ENCODE data around the gene CLMP. TPM values are rescaled to one million over a fixed set of nuclear protein-coding genes. Genes with fewer than 3 reads are reported as not detected.

Gene CLMP
- total and polyA plus RNA-seq, 9 of the 15 experiments (the other 6 are each of a cell fraction or from before 2014, with no cell fraction given) = 0.02 to 0.15 (median 0.03) TPM; not detected in 6

GRCh38 chr11:123137431-123138224, 57.4 kb downstream of the CLMP start:
- H3K9ac ChIP-seq (ENCODE audit: insufficient read depth in 1 of 2, low read depth in 2 of 2, low read length in 2 of 2) = no peak overlapping the region
- no peak overlapping the region for H3K4me3 ChIP-seq
- ChIA-PET CTCF (ENCODE audit: low intra/inter-chr PET ratio) (no interaction called here), POLR2A (no interaction called here)
- H2AFZ ChIP-seq (ENCODE audit: low read depth, low read length) = 0 out of 2 replicates have a peak overlapping the region, but pooled peaks have one; percentile 14
- no peaks in the 10 kb centered on the region for H4K20me1 ChIP-seq (replicated peaks; ENCODE audit: control insufficient read depth, insufficient read depth, low read length)
- no peak overlapping the region for H3K27ac ChIP-seq (ENCODE audit: extremely low read depth, low read depth, low read length)
- DNase-seq (ENCODE audit: extremely low read depth in 1 of 4, low spot score in 3 of 4) (no peak), ATAC-seq (peak; percentile 49; the same call in 2 of the 3 replicates), FAIRE-seq (no peak)
- H3K79me2 ChIP-seq (ENCODE audit: control insufficient read depth, insufficient read depth, low read length) = no peaks in the 10 kb centered on the region
- no peak overlapping the region for H3K4me2 ChIP-seq (ENCODE audit: insufficient read depth, low read length)
- TF ChIP-seq SIRT6 (IDR thresholded peaks at IDR 0.05; ENCODE audit: low read depth, low read length) = no peak
- no peak for TF ChIP-seq CREBBP (IDR thresholded peaks at IDR 0.05; ENCODE audit: low read depth, low read length)
- no peak for TF ChIP-seq BCOR (IDR thresholded peaks at IDR 0.05)
- TF ChIP-seq BHLHE40 (IDR thresholded peaks at IDR 0.05; ENCODE audit: low read length) = no peak
- no peak for TF ChIP-seq ATF3 (IDR thresholded peaks at IDR 0.05)
- no peak for TF ChIP-seq ATF3 (CRISPR knock-in tag; conservative IDR thresholded peaks at IDR 0.05)
- no peak for TF ChIP-seq HINFP (tag; conservative IDR thresholded peaks at IDR 0.05; ENCODE audit: low read depth)
- H3K4me1 ChIP-seq (replicated peaks in 1 of 2; ENCODE audit: control insufficient read depth in 2 of 2, insufficient read depth in 2 of 2, low read length in 2 of 2) = 0 out of 5 replicates have a peak, but pooled peaks cover 0 to 2% of the 10 kb centered on the region in 2 experiments
- H3K27me3 ChIP-seq (ENCODE audit: control insufficient read depth in 2 of 2, insufficient read depth in 2 of 2, low read length in 2 of 2) = peaks cover 15 to 23% of the 10 kb centered on the region in 2 experiments; a peak in 3 of 5 replicates
- no peaks in the 10 kb centered on the region for H3K9me1 ChIP-seq (ENCODE audit: control insufficient read depth, insufficient read depth, low read length)
- no peaks in the 10 kb centered on the region for H3K36me3 ChIP-seq (ENCODE audit: control insufficient read depth, insufficient read depth, low read length)
- WGBS (ENCODE audit: insufficient coverage, low coverage, missing lambda C conversion rate) = 9% methylated on average over 24 of the region's 24 CpGs
- in situ Hi-C loops (cut with MboI) (no loop called here), intact Hi-C loops (cut with micrococcal nuclease) (no loop called here)
- H3K9me3 ChIP-seq (replicated peaks; ENCODE audit: control insufficient read depth, insufficient read depth, low read depth, low read length) = no peaks in the 10 kb centered on the region
- BruUV-seq (replicated peaks) = no TSS peak

Measured in K562 (cell line).